ENCODE measurements around the gene GNAT1.
A peak's percentile ranks its signal among the peaks of the same experiment; 100 is the strongest.

Gene GNAT1

DNA sequence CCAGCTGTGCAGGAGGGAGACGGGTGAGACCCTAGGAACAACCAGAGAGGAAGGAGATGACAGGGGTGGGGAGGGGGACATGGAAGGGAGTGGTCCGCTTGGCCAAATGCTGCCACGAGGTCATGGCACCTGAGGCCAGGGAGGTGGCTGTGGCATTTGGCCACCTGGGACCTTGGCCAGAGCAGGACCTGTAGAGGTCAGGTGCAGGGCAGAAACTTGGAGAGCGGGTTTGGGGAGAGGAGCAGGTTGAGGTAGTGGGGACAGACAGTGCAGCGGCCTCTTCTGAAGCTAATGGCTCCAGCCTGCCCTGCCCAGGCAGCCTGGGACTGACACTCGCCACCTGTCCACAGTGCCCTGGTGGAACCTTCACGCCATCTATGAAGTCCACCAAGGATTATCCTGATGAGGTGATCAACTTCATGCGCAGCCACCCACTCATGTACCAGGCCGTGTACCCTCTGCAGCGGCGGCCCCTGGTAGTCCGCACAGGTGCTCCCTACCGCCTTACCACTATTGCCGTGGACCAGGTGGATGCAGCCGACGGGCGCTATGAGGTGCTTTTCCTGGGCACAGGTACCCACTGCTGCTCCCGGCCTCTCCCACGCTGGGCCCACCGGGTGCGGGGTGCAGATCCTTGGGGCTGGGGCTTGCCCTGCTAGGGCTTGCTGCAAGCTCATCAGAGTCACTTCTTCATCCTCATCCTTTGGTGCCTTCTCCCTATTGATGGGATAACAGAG lies 7.0 kb upstream of the GNAT1 start:
- TF ChIP-seq CTCF (IDR thresholded peaks at IDR 0.05; ENCODE audit: insufficient read depth, low read length, poor library complexity, severe bottlenecking), result no peak
- Histone ChIP-seq H3K27me3 (replicated peaks; ENCODE audit: control insufficient read depth, insufficient read depth, low read length) (no peaks in the 10 kb centered on the region; the same call in 1 of the 2 replicates), H3K36me3 (ENCODE audit: control insufficient read depth, insufficient read depth, low read length) (no peaks in the 10 kb centered on the region)

DNA sequence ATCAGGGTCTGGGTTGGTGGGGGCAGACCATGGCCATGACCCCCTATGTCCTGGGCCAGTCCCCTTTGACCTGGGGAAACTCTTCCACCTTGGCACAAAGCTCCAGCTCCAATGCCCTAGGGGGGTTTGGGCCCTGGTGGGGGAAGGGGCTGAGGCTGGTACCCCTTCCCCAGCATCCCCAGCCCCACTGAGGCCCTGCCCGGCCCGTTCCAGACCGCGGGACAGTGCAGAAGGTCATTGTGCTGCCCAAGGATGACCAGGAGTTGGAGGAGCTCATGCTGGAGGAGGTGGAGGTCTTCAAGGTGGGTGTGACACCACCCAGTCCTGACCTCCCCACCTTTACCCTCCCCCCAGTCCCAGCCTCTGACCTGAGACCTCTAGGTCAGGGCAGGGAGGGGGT lies 6.2 kb upstream of the GNAT1 start:
- H3K27me3 ChIP-seq (replicated peaks; ENCODE audit: control insufficient read depth, insufficient read depth, low read length), result no peaks in the 10 kb centered on the region; the same call in 1 of the 2 replicates
- no peak for DNase-seq (ENCODE audit: extremely low read depth, insufficient read length)
- no peaks in the 10 kb centered on the region for H3K36me3 ChIP-seq (ENCODE audit: control insufficient read depth, insufficient read depth, low read length)
- no peak for TF ChIP-seq CTCF (IDR thresholded peaks at IDR 0.05; ENCODE audit: insufficient read depth, low read length, poor library complexity, severe bottlenecking)
- H3K4me3 ChIP-seq (replicated peaks; ENCODE audit: low read depth, low read length), result no peak overlapping the region

More for the DNA sequence above, 7.0 kb upstream of the GNAT1 start:
- H3K4me3 ChIP-seq (replicated peaks; ENCODE audit: low read depth, low read length), result no peak overlapping the region
- no peak for DNase-seq (ENCODE audit: extremely low read depth, insufficient read length)

DNA sequence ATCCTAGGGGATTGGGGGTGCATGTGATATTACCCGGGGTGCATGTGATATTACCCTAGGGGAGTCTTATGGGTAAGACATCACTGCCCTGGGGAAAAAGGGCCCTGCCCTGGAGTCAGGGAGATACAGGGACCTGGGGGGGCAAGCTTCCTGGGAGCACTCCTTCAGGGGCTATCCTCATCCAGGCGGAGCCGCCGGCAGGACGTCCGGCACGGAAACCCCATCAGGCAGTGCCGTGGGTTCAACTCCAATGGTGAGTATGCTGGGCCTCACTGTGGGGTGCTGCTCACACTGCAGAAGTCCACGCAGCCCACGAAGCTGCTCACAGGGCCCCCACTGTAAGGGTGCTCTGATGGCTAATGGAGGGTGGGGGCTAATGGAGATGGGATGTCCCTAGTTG lies 5.3 kb upstream of the GNAT1 start:
- no peak overlapping the region for H3K4me3 ChIP-seq (replicated peaks; ENCODE audit: low read depth, low read length)
- H3K27me3 ChIP-seq (replicated peaks; ENCODE audit: control insufficient read depth, insufficient read depth, low read length), result no peaks in the 10 kb centered on the region; the same call in 1 of the 2 replicates
- no peaks in the 10 kb centered on the region for H3K36me3 ChIP-seq (ENCODE audit: control insufficient read depth, insufficient read depth, low read length)
- TF ChIP-seq CTCF (IDR thresholded peaks at IDR 0.05; ENCODE audit: insufficient read depth, low read length, poor library complexity, severe bottlenecking), result no peak
- no peak for DNase-seq (ENCODE audit: extremely low read depth, insufficient read length)

GRCh38 chr3:50187750-50188149 lies 3.7 kb upstream of the GNAT1 start:
- no peak for TF ChIP-seq CTCF (IDR thresholded peaks at IDR 0.05; ENCODE audit: insufficient read depth, low read length, poor library complexity, severe bottlenecking)
- no peak for DNase-seq (ENCODE audit: extremely low read depth, insufficient read length)
- Histone ChIP-seq H3K36me3 (ENCODE audit: control insufficient read depth, insufficient read depth, low read length) (no peaks in the 10 kb centered on the region), H3K27me3 (replicated peaks; ENCODE audit: control insufficient read depth, insufficient read depth, low read length) (no peaks in the 10 kb centered on the region; the same call in 1 of the 2 replicates), H3K4me3 (replicated peaks; ENCODE audit: low read depth, low read length) (no peak overlapping the region)

DNA sequence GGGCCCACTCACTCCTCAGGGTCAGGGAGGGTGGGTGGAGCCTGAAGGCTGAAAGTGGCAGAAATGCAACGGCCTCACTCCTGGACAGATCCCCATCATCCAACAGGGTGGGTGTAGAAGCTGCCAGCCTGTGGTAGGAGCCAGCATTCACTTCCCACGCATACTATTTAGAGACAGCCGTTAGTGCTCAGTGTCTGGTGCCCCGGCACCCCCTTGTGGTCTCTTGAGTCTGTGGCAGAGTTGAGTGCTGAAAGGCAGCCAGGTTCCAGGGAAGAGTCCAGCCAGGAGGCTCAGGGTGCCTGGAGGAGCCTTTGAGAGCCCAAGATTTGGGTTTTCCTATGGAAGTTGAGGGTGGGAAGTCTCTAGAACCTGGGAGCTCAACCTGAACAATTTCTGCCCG lies 2.1 kb upstream of the GNAT1 start:
- DNase-seq (ENCODE audit: extremely low read depth, insufficient read length), result no peak
- H3K4me3 ChIP-seq (replicated peaks; ENCODE audit: low read depth, low read length), result no peak overlapping the region

More for the DNA sequence above, 2.1 kb upstream of the GNAT1 start:
- no peaks in the 10 kb centered on the region; the same call in 1 of the 2 replicates for H3K27me3 ChIP-seq (replicated peaks; ENCODE audit: control insufficient read depth, insufficient read depth, low read length)
- no peaks in the 10 kb centered on the region for H3K36me3 ChIP-seq (ENCODE audit: control insufficient read depth, insufficient read depth, low read length)
- TF ChIP-seq CTCF (IDR thresholded peaks at IDR 0.05; ENCODE audit: insufficient read depth, low read length, poor library complexity, severe bottlenecking), result peak; percentile 71

All from GM06990 (cell line).